ENCODE data around the gene CFH.
A peak's percentile ranks its signal among the peaks of the same experiment; 100 is the strongest.

CFH gene

DNA sequence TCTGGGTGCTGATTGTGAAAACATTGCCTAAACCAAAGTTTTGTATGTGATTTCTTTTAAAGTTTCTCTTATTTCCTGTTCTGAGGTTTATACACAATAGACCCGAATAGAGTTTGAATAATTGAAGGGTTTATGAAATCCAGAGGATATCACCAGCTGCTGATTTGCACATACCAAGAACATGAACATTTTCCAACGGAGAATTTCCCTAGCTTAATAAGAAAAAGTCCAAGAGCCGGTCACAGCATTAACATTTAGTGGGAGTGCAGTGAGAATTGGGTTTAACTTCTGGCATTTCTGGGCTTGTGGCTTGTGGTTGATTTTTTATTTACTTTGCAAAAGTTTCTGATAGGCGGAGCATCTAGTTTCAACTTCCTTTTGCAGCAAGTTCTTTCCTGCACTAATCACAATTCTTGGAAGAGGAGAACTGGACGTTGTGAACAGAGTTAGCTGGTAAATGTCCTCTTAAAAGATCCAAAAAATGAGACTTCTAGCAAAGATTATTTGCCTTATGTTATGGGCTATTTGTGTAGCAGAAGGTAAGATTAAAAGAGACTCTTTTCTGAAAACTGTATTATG lies at the start of gene CFH:
Gene CFH, plus strand, starts transcription at position 407 of the 579 bp plus-strand sequence. Its CDS starts 75 bp downstream, at position 482.
- TF ChIP-seq, protein P1, sequence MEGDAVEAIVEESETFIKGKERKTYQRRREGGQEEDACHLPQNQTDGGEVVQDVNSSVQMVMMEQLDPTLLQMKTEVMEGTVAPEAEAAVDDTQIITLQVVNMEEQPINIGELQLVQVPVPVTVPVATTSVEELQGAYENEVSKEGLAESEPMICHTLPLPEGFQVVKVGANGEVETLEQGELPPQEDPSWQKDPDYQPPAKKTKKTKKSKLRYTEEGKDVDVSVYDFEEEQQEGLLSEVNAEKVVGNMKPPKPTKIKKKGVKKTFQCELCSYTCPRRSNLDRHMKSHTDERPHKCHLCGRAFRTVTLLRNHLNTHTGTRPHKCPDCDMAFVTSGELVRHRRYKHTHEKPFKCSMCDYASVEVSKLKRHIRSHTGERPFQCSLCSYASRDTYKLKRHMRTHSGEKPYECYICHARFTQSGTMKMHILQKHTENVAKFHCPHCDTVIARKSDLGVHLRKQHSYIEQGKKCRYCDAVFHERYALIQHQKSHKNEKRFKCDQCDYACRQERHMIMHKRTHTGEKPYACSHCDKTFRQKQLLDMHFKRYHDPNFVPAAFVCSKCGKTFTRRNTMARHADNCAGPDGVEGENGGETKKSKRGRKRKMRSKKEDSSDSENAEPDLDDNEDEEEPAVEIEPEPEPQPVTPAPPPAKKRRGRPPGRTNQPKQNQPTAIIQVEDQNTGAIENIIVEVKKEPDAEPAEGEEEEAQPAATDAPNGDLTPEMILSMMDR (IDR thresholded peaks at IDR 0.05; ENCODE audit: low read depth, low read length): no peak
- DNase-seq (ENCODE audit: extremely low read depth, low read depth): peak; percentile 80

DNA sequence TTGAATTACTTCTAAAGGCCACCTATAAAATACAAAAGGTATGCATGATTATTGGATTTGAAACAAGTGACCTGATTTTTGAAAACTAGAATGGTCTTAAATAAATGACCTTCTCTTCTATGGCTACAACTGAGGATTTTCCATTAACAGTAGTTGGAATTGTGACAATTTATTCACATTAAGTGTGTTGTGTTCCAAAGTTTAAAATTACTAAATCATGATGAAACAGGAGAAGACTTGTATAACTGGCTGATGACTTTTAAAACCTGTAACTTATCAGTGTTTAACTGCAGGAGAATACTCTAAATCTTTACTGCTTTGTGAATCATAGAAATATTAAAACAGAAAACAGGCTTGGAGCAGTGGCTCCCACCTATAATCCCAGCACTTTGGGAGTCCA lies 48.2 kb upstream of the CFH start:
- TF ChIP-seq, protein P1 (IDR thresholded peaks at IDR 0.05; ENCODE audit: low read depth, low read length): no peak

DNA sequence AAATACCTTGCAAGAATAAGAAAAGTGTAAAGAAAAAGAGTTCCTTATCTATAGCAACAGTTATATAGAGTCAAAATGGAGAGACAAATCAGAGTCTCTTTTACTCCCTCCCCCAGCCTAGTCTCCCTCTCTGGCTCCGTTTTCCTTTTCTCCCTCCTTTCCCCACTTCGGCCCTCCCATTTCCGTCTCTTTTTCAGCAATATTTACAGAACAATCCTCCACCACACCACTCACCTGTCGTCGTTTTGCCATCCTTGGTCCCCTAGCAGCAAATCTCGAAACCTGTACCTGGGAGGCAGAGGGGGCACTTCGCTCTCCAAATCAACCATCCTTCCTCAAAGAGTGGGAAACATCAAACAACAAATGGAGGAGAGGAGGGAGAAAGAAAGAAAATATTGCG lies 43.9 kb upstream of the CFH start:
- TF ChIP-seq, protein P1 (IDR thresholded peaks at IDR 0.05; ENCODE audit: low read depth, low read length): no peak
- no peak for DNase-seq (ENCODE audit: extremely low read depth, low read depth)

More for the DNA sequence above, 48.2 kb upstream of the CFH start:
- no peak for DNase-seq (ENCODE audit: extremely low read depth, low read depth)

DNA sequence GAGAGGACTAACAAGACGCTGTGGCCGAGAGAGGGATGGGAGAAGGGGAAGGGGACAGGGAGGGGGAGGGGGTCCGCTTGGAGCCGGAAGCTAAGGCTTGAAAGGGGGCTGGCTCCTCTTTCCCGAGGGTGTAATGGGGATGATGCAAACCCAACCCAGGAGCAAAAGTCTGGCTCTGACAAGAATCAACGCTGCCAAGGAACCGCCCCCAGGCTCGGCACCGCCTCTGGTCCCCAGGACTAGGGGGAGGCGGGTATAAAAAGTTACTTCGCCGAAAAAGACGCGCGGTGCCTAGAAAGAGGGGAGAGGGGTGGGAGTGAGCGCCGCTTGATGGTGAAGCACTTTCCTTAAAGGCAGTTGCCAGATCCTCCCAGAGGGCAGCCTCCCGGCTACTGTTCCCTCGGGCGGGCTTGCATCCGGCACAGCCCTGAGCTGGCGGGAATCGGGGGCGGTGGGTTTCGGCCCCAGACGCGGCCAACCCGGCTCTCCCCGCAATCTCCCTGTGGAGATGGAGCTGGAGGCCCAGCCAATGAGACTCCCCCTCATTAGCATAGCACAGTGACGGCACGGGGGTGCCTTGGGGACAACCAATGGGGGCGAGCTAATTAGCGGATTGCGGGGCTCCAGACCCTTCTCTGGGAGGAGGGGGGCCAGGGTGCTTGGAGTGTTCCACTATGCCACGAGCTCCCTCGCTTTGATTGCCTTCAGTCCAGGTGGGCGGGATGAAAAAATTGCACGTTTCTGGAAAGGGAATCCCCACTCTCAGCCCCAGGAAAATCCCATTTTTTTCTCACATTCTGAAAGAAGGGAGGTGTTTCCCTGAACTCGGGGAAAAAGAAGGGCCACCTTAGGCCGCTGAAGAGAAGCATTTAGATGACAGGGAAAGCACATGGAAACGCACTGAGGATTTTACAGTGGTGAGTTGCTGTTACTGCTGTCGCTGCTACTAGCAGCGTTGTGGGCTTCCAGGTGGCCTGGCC lies 43.2 kb upstream of the CFH start, which contains the start of gene KCNT2:
Gene KCNT2, minus strand, starts transcription at position 51 of the 980 bp plus-strand sequence. CDS start 131 bp downstream, outside the sequence.
- TF ChIP-seq, protein P1 (IDR thresholded peaks at IDR 0.05; ENCODE audit: low read depth, low read length): no peak
- no peak for DNase-seq (ENCODE audit: extremely low read depth, low read depth)

DNA sequence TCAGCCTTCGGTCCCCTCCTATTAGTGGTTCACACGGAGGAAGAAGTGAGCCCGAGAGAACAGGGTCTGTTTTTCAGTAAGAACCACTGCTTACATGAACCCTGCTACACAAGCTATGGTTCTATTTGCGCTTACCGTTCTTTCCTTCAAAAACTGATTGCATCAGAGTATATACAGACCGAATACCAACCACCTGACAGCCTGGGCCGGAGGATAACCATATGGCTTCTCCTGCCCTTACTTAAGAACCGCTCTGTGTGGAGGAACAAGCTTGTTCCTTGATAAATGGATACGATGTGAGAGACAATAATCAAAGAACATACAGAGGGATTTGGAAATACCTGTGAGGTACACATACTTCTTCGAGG lies 42.5 kb upstream of the CFH start:
- TF ChIP-seq, protein P1 (IDR thresholded peaks at IDR 0.05; ENCODE audit: low read depth, low read length): no peak
- no peak for DNase-seq (ENCODE audit: extremely low read depth, low read depth)

DNA sequence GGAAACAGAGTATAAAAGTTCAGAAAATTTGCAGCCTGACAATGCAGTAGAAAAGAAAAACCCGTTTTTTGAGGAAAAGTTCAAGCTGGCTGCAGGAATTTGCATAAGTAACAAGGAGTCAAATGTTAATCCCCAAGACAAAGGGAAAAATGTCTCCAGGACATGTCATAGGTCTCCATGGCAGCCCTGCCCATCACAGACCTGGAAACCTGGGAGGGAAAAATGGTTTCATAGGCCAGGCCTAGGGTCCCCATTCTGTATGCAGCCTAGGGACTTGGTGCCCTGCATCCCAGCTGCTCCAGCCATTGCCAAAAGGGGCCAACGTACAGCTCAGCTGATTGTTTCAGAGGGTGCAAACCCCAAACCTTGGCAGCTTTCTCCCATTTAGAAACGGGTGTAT lies 40.0 kb upstream of the CFH start:
- TF ChIP-seq, protein P1 (IDR thresholded peaks at IDR 0.05; ENCODE audit: low read depth, low read length): no peak
- no peak for DNase-seq (ENCODE audit: extremely low read depth, low read depth)

DNA sequence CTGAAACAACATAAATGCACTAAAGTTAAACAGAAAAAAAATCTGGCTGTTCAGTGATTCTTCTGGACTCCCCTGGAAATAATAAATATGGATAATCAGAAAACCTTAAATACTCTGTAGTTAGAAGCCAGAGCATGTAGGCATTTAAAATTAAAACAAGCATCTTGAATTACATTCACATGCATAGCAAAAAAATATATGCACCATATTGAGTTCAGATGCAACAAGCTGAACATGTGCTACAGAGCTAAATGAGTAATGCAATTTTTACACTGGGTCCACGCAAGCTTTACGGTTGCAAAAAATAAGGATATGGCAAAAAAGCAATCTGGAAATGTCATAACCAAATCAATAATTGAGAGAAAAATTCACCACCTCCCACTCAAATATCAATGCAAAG lies 32.1 kb upstream of the CFH start:
- DNase-seq (ENCODE audit: extremely low read depth, low read depth): no peak
- TF ChIP-seq, protein P1 (IDR thresholded peaks at IDR 0.05; ENCODE audit: low read depth, low read length): no peak
